GM21529 (cell line): ENCODE results near the gene MISP3.

Experiments
- ATAC-seq: cut with Tn5 transposase; IDR thresholded peaks from one replicate; pipeline ENCODE4 v1.9.1; 2021; ENCODE audit not compliant: unreplicated experiment

Gene MISP3

GRCh38 chr19:14078411-14078810 is 5.8 kb downstream of the MISP3 start:
- no peak for ATAC-seq

- peak; percentile 74 for ATAC-seq
Observed at GRCh38 chr19:14080887-14081796, 8.6 kb downstream of the MISP3 start.

- ATAC-seq: peak; percentile 18
Observed at GRCh38 chr19:14081797-14082674, 9.4 kb downstream of the MISP3 start.

GRCh38 chr19:14082675-14082960 is 10.0 kb downstream of the MISP3 start:
- ATAC-seq: no peak

GRCh38 chr19:14085309-14085995 is 12.9 kb downstream of the MISP3 start, which contains the start of gene C19orf67:
Gene C19orf67 (minus strand): TSS chr19:14085783. CDS start chr19:14085627, 156 bp downstream.
- ATAC-seq: no peak

GRCh38 chr19:14086098-14086497 is 13.5 kb downstream of the MISP3 start:
- no peak for ATAC-seq

- no peak for ATAC-seq
Observed at GRCh38 chr19:14088634-14089411, 16.2 kb downstream of the MISP3 start.

- ATAC-seq: no peak
Observed at GRCh38 chr19:14089412-14089661, 16.8 kb downstream of the MISP3 start.

- ATAC-seq: no peak
Observed at GRCh38 chr19:14089662-14090508, 17.3 kb downstream of the MISP3 start.

GRCh38 chr19:14090509-14091080 is 18.0 kb downstream of the MISP3 start, which contains the start of gene SAMD1:
Gene SAMD1 (minus strand): TSS chr19:14090751.
- peak; percentile 44 for ATAC-seq

GRCh38 chr19:14091081-14091812 is 18.7 kb downstream of the MISP3 start:
- peak; percentile 44 for ATAC-seq

GRCh38 chr19:14091813-14092462 is 19.4 kb downstream of the MISP3 start:
- ATAC-seq: peak; percentile 15

GRCh38 chr19:14093117-14093823 is 20.7 kb downstream of the MISP3 start:
- ATAC-seq: no peak

GRCh38 chr19:14094854-14095253 is 22.3 kb downstream of the MISP3 start:
- no peak for ATAC-seq

GRCh38 chr19:14096272-14096992 is 23.8 kb downstream of the MISP3 start:
- no peak for ATAC-seq

GRCh38 chr19:14097532-14098151 is 25.1 kb downstream of the MISP3 start:
- no peak for ATAC-seq
